ENCODE results near the gene LAMB4.

LAMB4 gene

DNA sequence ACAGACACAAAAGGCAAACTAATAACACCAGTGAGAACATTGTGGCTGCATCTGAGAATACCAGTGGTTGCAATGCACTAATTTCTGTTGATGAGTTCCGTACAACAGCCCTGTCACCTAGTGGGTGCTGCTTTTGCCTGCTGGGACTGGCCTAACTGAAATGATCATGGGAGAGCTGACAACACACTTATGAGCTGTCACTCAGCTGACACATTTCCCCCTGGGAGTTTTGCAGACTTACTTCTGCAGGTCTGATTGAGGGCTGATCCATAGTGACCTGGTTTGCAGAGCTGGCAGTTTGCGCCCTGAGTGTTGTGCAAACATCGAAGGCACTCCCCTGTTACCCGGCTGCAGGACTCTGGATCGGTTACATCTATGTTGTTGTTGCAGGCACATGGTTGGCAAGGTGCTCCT is 66.6 kb downstream of the LAMB4 start:
- Histone ChIP-seq H3K27me3 (replicated peaks; ENCODE audit: insufficient read depth, low read length) (no peaks in the 10 kb centered on the region), H2AFZ (ENCODE audit: low read length) (no peak overlapping the region), H3K4me1 (ENCODE audit: low read length) (no peaks in the 10 kb centered on the region), H3K4me2 (ENCODE audit: low read depth, low read length) (no peak overlapping the region), H3K9me3 (replicated peaks; ENCODE audit: insufficient read depth, low read length) (no peaks in the 10 kb centered on the region), H3F3A (ENCODE audit: insufficient read depth, low read length) (no peaks in the 10 kb centered on the region), H3K9ac (ENCODE audit: low read length) (no peak overlapping the region), H3K36me3 (replicated peaks; ENCODE audit: insufficient read depth, low read length) (no peaks in the 10 kb centered on the region), H4K20me1 (ENCODE audit: insufficient read depth, low read length) (no peaks in the 10 kb centered on the region), H3K27ac (ENCODE audit: low read length) (no peak overlapping the region), H3K4me3 (ENCODE audit: low read length) (no peak overlapping the region), H3K79me2 (ENCODE audit: low read length) (no peaks in the 10 kb centered on the region), H3K9me2 (replicated peaks; ENCODE audit: insufficient read depth, low read length) (no peaks in the 10 kb centered on the region)
- DNase-seq, result no peak
- TF ChIP-seq EZH2 (optimal IDR thresholded peaks at IDR 0.05; ENCODE audit: low read depth, low read length) (no peak), EZH2phosphoT487 (IDR thresholded peaks at IDR 0.05; ENCODE audit: low read length) (no peak), CTCF (IDR thresholded peaks at IDR 0.05; ENCODE audit: low read length) (no peak)

GRCh38 chr7:108062250-108063014 is 67.7 kb downstream of the LAMB4 start:
- Histone ChIP-seq H2AFZ (ENCODE audit: low read length) (no peak overlapping the region), H3K4me1 (ENCODE audit: low read length) (no peaks in the 10 kb centered on the region), H3K27ac (ENCODE audit: low read length) (no peak overlapping the region), H3K9me3 (replicated peaks; ENCODE audit: insufficient read depth, low read length) (no peaks in the 10 kb centered on the region), H3K27me3 (replicated peaks; ENCODE audit: insufficient read depth, low read length) (no peaks in the 10 kb centered on the region), H3K4me2 (ENCODE audit: low read depth, low read length) (no peak overlapping the region), H3K79me2 (ENCODE audit: low read length) (no peaks in the 10 kb centered on the region), H3F3A (ENCODE audit: insufficient read depth, low read length) (no peaks in the 10 kb centered on the region), H3K36me3 (replicated peaks; ENCODE audit: insufficient read depth, low read length) (no peaks in the 10 kb centered on the region), H3K9ac (ENCODE audit: low read length) (no peak overlapping the region), H4K20me1 (ENCODE audit: insufficient read depth, low read length) (no peaks in the 10 kb centered on the region), H3K9me2 (replicated peaks; ENCODE audit: insufficient read depth, low read length) (no peaks in the 10 kb centered on the region), H3K4me3 (ENCODE audit: low read length) (no peak overlapping the region)
- TF ChIP-seq CTCF (IDR thresholded peaks at IDR 0.05; ENCODE audit: low read length), result no peak
- TF ChIP-seq EZH2phosphoT487 (IDR thresholded peaks at IDR 0.05; ENCODE audit: low read length), result no peak
- TF ChIP-seq EZH2 (optimal IDR thresholded peaks at IDR 0.05; ENCODE audit: low read depth, low read length), result no peak
- no peak for DNase-seq

GRCh38 chr7:108059526-108059925 is 70.6 kb downstream of the LAMB4 start:
- no peak for DNase-seq
- Histone ChIP-seq H4K20me1 (ENCODE audit: insufficient read depth, low read length) (no peaks in the 10 kb centered on the region), H3K4me3 (ENCODE audit: low read length) (no peak overlapping the region), H3K27ac (ENCODE audit: low read length) (no peak overlapping the region), H3K36me3 (replicated peaks; ENCODE audit: insufficient read depth, low read length) (no peaks in the 10 kb centered on the region), H3K9ac (ENCODE audit: low read length) (no peak overlapping the region), H3K79me2 (ENCODE audit: low read length) (no peaks in the 10 kb centered on the region), H3K4me2 (ENCODE audit: low read depth, low read length) (no peak overlapping the region), H3K4me1 (ENCODE audit: low read length) (no peaks in the 10 kb centered on the region), H2AFZ (ENCODE audit: low read length) (no peak overlapping the region), H3F3A (ENCODE audit: insufficient read depth, low read length) (no peaks in the 10 kb centered on the region), H3K27me3 (replicated peaks; ENCODE audit: insufficient read depth, low read length) (no peaks in the 10 kb centered on the region), H3K9me3 (replicated peaks; ENCODE audit: insufficient read depth, low read length) (no peaks in the 10 kb centered on the region), H3K9me2 (replicated peaks; ENCODE audit: insufficient read depth, low read length) (no peaks in the 10 kb centered on the region)
- TF ChIP-seq EZH2 (optimal IDR thresholded peaks at IDR 0.05; ENCODE audit: low read depth, low read length), result no peak
- TF ChIP-seq CTCF (IDR thresholded peaks at IDR 0.05; ENCODE audit: low read length), result no peak
- TF ChIP-seq EZH2phosphoT487 (IDR thresholded peaks at IDR 0.05; ENCODE audit: low read length), result no peak
